HG03280 (cell line): Measurements from ENCODE around the gene G6PC1.
"Not testable (repeated sequence)": the region's sequence is repeated elsewhere in the genome, so short reads cannot be mapped to it uniquely, and the experiment has no call there.

Experiments
- ATAC-seq: cut with Tn5 transposase; IDR thresholded peaks from one replicate; pipeline ENCODE4 v1.9.1; 2021; ENCODE audit warnings: mild to moderate bottlenecking, moderate library complexity; ENCODE audit not compliant: unreplicated experiment

G6PC1 gene

DNA sequence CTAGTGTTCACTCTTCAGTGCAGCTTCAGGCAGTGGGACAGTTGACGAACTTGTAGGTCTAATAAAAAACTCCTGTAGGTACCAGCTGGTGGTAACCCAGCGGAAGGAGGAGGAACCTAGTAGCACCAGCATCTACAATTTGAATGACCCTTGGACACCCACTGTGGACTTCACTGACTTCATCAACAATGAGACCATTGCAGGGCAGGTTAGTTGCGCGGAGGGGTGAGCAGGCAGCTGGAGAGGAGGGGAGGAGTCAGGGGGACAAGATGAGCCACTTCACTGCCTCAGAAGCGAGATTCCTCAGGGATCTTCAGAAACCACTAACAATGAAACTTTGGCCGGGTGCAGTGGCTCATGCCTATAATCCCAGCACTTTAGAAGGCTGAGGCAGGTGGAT is 27.3 kb upstream of the G6PC1 start:
- ATAC-seq = no peak

DNA sequence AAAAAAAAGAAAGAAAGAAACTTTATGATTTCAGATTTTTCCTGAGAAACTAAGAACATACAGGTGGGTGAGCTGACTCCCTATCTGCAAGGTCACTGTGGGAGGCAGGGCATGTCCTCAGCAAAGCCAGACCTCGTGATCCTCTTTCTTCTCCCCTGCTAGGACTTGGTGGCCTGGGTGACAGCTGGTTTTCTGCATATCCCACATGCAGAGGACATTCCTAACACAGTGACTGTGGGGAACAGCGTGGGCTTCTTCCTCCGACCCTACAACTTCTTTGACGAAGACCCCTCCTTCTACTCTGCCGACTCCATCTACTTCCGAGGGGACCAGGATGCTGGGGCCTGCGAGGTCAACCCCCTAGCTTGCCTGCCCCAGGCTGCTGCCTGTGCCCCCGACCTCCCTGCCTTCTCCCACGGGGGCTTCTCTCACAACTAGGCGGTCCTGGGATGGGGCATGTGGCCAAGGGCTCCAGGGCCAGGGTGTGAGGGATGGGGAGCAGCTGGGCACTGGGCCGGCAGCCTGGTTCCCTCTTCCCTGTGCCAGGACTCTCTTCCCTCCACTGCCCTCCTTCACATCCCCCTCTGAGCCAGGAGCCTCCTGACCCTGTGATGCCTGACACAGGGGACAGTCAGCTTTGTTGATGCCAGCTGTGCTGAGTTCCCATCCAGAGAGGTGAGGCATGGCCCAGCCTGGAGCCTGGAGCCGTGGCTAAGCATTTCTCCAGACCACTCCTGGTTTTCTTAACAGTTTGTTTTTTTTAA is 26.5 kb upstream of the G6PC1 start:
- ATAC-seq = not testable (repeated sequence)

DNA sequence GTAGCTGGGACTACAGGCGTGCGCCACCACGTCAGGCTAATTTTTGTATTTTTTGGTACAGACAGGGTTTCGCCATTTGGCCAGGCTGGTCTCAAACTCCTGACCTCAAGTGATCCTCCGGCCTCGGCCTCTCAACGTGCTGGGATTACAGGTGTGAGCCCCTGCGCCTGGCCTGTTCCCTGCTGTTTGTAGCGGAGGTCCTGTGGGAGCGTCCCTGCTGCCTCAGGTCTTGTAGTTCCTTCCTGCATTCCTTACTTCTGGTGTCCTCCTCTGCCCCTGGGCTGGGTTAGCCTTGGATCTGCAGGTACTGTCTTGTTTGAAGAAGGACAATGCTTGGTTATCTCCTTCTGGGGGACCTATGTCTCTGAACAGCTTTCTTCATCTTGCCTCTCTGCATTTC is 23.6 kb upstream of the G6PC1 start:
- no peak for ATAC-seq

DNA sequence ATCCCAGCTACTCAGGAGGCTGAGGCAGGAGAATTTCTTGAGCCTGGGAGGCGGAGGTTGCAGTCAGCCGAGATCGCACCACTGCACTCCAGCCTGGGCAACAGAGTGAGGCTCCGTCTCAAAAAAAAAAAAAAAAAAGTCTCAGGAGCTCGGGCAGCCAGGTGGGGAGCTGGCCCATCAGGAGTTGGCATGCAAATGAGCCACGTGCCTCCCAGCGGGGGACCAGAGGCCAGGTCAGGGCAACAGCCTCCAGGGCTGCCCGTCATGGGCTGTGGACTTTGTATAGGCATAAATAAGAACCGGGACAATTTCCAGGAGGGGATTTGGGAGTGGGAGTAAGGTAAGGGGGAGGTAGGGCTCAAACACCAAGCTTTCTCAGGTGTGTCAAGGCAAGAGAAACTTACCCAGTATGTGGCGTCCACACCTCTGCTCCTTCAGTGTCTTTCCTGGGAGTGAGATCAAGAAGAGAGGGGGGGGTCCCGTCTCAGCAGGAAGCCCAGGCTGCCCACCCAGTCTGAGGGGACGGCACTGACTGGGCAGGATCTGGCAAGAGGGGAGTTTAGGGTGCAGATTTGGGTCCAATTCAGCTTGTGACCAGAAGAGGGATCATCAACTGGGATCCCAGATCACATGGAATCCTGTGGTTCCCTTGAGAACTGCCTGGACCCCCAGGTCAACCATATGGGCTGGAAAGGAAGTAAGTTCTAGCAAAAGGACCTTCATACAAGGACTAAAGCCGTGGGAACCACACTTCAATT is 22.3 kb upstream of the G6PC1 start:
- ATAC-seq = no peak

DNA sequence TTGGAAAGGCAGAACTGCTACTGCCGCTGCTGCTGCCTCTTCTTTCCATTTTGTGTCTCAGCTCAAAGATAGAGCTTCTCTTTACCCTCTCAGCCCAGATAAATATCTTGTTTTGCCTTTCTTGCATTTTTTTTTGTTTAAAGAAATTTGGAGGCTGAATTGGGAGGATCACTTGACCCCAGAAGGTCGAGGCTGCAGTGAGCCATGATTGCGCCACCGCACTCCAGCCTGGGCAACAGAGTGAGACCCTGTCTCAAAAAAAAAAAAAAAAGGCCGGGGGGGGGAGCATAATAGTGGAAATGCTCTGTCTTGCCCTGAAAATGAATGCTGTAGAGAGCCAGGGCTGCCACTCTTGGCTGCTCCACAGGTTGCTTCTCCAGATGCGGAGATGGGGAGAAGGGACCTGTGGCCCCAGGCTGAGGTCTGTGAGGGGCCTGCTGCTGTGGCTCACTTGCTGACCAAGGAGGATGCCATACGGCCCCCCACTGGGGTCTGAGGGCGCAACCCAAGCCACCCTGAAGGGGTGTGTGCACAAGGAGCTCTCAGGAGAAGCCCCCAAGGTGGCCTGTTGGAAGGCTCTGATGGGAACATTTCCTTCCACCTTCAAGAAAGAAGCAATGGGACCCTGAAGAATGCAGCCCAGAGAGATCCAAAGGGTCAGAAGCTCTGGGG is 21.5 kb upstream of the G6PC1 start:
- ATAC-seq = no peak

DNA sequence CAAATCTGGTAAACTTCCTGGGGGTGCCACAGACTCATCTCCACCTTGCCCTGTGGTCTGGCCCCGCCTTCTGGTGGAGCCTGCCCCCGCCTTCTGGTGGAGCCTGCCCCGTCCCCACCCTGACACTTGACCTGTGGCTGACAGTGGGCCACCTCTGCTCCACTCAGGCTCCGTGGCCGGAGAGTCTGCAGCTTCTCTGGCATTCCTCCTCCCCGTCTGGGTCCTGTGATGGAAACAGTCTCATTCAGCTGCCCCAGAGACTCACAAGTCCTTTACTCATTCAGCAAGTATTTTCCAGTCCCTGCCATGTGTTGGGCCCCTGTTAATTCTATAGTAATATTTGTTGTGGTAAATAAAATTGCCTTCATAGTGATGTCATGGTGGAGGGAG is 21.0 kb upstream of the G6PC1 start:
- no peak for ATAC-seq

DNA sequence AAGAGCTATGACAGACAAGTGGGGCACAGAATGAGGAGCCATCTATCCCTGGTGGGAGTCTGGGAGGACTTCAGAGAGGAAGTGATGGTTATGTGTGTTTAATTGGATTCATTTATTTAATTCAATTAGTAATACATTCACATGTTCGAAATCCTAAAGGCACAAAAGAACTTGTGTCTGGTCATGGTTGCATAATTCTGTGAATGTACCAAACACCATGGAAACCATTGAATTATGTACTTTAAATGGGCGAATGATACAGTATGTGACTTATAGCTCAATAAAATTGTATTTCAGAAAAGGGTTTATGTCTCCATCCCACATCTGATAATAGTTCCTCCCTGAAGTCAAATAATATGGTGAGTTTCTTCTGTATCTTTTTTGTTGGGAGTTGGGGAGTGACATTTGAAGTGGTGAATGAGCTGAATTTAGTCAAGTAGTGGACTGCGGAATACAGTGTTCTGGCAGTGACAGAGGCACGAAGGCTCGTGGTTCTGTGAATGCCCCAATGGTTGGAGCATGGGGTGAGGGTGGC is 19.8 kb upstream of the G6PC1 start:
- no peak for ATAC-seq

DNA sequence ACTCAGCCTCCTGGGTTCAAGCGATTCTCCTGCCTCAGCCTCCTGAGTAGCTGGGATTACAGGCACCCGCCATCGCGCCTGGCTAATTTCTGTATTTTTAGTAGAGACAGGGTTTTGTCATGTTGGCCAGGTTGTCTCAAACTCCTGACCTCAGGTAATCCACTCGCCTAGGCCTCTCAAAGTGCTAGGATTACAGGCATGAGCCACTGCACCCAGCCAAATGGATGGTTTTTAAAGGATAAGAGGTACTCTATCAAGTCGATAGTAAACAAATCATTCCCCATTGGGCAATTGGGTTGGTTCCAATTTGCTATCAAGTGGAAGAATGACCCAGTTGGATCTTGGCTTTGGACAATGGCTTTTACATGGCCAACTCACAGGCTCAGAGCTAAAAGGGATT is 18.9 kb upstream of the G6PC1 start:
- not testable (repeated sequence) for ATAC-seq

DNA sequence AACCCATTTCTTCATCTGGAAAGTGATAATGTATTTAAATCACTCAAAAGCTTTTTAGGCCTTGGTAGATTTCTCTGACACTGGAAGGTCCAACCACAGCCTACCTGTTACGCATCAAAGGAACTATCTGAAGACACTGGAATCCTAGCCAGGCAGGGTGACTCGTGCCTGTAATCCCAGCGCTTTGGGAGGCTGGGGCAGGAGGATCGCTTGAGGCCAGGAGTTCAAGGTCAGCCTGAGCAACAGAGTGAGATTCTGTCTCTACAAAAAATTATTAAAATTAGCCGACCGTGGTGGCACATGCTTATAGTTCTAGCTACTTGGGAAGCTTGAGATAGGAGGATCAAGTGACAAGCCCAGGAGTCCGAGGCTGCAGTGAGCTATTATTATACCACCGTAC is 18.4 kb upstream of the G6PC1 start:
- no peak for ATAC-seq

DNA sequence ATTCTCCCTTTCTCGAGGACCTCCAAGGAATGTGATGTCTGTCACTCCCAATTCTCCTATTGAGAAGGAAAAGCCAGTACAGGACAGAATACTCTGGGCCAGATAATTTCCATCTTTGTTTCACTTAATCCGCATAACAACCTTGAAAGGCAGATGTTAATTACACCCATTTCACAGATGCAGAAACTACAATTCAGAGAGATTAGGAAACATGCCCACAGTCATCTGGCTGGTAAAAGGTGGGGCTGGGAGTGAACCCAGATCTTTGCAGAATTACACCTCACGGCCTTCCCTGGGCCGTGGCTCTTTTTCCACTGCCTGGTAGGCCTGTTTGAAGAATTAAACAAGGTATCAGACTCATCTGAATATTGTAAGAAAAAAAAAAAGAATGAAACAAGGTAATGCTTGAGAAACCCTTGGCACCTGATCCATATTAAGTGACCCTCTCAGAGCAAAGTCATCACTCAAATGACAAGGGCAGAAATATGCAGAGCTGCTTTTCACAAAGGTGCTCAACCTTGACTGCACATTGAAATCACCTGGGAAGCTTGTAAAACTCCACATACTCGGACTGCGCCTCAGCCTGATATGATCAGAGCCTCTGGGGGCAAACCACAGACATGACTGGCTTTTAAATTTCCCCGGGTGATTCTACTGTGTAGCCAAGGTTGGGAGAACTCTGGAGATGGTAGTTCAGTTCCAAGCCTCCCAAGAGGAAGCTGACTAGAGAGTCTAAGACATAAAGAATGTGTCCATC is 16.6 kb upstream of the G6PC1 start:
- no peak for ATAC-seq

DNA sequence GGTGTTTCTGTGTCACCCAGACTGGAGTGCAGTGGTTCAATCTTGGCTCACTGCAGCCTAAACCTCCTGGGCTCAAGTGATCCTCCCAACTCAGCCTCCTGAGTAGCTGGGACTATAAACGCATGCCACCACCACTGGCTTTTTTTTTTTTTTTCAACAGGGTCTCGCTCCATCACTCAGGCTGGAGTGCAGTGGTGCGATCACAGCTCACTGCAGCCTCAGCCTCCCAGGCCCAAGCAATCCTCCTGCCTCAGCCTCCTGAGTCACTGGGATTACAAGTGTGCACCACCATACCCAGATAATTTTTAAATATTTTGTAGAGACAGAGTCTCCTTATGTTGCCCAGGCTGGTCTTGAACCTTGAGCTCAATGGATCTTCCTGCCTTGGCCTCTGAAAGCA is 14.8 kb upstream of the G6PC1 start:
- ATAC-seq = not testable (repeated sequence)

DNA sequence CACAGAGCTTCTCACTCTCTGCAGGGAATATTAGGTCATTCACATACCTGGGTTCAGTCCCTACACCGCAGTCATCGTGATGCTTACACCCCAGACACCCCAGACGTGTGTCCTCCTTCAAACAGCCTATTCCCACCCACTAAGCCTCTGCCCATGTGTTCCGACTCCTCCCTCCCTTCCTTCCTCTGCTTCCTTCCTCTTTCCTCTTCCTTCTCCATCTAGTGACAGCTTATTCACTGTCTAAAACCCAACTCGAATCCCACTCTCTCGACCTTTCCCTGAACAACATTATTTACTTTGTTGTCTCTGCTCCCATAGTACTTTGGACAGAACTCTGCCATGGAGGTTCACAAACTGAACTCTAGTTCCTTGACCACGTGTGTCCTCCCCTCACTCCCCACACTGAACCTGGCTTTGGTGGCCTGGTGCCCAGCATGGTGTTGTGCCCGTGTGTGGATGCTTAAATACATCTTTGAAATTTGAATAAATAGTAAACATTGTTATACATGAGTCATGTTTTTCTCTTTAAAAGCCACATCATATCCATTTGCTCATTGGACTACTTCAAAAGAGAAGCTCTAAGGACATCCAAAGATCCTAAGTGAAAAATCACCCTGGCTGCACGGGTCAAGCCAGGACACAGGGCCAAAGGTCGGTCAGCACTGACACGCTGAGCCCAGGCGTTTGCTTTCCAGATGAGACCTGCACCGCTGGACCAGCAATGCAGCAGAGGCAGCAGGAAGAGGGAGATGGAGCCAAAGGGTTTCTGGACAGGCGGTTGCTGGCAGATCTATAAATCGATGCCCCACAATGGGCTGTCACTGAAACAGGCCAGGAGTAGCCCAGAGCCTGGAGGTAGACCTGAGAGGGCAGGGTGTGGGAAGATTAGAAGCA is 14.1 kb upstream of the G6PC1 start:
- ATAC-seq = no peak

DNA sequence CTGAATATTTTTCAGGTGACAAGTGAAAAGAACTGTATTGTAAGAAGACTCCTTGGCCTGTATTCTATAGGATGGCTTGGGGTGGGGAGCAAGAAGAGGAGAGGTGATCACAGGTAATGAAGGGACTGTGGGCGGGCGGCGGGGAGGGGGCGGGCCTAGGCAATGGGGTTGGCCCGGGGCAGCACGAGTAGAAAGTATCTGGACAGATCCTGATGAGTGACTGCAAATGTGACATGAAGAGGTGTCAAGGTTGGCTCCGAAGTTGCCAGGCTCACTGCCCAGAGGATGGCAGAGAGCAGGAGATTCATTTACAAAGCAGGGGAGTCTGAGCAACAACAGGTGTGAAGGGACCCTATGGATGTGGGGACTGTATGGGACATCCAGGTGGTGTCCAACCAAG is 10.8 kb upstream of the G6PC1 start:
- ATAC-seq = no peak

DNA sequence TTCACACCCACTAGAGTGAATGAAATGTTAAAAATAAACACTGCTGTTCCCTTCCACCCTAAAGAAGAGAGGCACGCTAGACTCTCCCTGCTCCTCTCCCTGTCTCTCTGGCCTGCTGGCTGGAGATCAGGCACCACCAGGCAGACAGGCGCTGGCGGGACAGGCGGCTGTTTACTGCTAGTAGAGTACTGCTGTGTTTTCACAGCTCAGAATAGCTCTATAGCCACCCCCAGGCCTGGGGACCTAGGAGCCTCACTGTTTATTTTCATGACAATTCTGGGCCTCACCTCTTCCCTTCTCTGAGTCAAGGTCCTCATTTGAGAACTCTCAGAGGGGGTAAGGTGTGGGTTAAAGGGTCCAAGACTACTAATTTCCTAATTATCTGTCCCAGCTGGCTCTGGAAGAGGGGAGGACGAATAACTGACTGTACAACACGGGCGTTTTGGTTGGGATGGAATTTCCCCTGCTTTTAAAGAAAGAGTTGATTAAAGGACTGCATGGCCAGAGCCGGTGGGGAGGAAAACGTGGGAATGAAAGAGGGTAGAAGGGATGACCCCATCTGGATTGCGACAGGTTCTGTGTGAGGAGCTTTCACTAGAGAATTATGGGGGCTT is 9.0 kb upstream of the G6PC1 start:
- ATAC-seq = no peak

DNA sequence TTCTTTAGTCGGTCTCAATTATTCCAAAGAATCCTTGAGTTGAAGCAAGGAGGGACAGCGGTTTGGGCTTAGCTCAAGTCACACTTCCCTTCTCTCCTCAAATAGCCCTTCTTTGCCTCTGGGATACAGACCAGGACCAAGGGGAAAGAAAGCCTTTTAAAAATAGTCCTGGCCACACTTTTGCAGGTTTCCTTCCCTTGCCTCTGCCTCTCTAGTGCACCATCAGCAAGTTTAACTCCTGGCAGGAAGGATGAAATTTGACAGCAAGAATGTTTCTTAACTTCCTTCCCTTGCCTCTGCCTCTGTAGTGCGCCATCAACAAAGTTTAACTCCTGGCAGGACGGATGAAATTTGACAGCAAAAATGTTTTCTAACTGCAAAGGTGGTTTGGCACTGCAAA is 7.2 kb upstream of the G6PC1 start:
- no peak for ATAC-seq

DNA sequence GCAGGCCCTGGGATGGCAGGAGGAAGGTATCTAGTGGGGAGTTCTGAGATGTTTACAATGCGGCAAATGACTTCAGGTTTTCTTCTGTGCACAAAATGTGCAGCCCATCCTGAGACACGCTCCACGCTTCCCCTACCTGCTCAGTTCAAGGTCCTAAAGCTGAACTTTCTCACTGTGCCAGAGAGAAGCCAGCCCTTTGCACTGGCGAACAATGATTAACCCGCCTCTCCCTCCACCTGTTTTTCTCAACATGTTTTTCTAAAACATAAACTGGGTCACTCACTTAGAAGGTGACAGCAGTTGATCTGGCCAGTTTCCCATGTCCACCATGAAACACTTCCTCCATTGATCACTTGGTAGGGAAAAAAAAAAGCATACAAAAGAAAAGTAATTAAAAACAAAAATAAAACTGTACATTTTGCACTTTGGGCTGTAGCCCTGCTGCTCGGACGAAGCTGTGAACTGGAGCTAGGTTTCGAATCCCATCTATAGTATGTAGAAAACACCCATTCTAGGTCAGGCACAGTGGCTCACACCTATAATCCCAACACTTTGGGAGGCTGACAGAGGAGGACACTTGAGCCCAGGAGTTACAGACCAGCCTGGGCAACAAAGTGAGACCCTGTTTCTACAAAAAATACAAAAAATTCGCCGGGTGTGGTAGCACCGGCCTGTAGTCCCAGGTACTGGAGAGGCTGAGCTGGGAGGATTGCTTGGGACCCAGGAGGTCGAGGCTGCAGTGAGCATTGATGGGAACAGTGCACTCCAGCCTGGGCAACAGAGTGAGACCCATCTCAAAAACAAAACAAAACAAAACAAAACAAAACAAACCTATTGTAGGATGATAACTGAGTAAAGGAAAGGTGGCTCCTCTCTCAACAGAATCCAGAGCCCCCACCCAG is 6.1 kb upstream of the G6PC1 start:
- ATAC-seq = no peak

DNA sequence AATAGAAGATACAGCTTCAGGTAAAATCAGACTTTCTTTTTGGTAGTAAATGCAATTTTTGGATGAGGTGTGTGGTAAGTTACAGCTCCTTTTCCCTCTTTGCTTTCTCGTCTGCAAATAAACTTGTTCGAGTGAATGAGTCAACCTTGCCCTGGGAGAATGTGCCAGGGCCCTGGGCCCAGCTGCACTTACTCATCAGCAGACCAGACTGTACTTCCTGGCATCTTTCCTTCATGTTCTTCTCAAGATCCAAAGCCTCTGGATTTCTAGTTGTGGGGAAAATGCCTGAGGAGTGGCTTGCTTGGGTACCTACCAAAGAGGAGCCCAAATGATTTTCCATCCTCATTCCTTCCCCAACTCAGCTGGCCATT is 5.4 kb upstream of the G6PC1 start:
- ATAC-seq = no peak

DNA sequence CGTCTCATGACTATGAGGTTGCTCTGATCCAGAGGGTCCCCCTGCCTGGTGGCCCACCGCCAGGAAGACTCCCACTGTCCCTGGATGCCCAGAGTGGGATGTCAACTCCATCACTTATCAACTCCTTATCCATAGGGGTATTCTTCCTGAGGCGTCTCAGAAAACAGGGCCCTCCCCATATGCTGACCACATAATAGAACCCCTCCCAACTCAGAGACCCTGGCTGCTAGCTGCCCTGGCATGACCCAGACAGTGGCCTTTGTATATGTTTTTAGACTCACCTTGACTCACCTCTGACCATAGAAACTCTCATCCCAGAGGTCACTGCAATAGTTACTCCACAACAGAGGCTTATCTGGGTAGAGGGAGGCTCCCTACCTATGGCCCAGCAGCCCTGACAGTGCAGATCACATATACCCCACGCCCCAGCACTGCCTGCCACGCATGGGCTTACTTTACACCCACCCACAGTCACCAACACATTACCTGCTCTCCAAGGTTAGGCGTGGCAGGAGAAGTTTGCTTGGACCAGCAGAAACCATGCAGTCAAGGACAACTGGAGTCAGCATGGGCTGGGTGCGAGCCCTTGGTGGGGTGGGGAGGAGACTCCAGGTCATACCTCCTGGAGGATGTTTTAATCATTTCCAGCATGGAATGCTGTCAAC is 2.3 kb upstream of the G6PC1 start:
- no peak for ATAC-seq
